RWPE1 (cell line): ENCODE measurements around the gene KRTAP10-6.
"Not testable (repeated sequence)": the region's sequence is repeated elsewhere in the genome, so short reads cannot be mapped to it uniquely, and the experiment has no call there.

Source experiments
- CTCF ChIA-PET: fragments of 350-600 bp; sonication (Branson Sonifier 250); formaldehyde crosslinking; extraction: SDS; loops from one replicate; lab custom pipeline; 2021; lab: Yijun Ruan, JAX
- POLR2A ChIA-PET: fragments of 400-600 bp; formaldehyde crosslinking; extraction: SDS; loops from one replicate; lab custom pipeline; 2020; ENCODE audit warnings: antibody characterized with exemption; ENCODE audit not compliant: low non-redundant PET; lab: Yijun Ruan, JAX
- DNase-seq: peaks from one replicate; pipeline ENCODE4 v3.0.0; 2012; ENCODE audit warnings: low spot score
- H3K27ac ChIP-seq: fragments of 450-650 bp; 2 replicates; pipeline ENCODE4 v1.5.1; 2017
- CTCF ChIP-seq: fragments of 450-650 bp; conservative IDR thresholded peaks from 2 replicates; pipeline ENCODE4 v1.5.1; 2017; ENCODE audit warnings: low read depth, mild to moderate bottlenecking

KRTAP10-6 gene

GRCh38 chr21:44606495-44606894 is 14.2 kb upstream of the KRTAP10-6 start:
- no peak for DNase-seq
- POLR2A ChIA-PET: no interaction called here
- CTCF ChIA-PET: no interaction called here
- no peak overlapping the region for H3K27ac ChIP-seq
- TF ChIP-seq CTCF: no peak

- POLR2A ChIA-PET: no interaction called here
- H3K27ac ChIP-seq: no peak overlapping the region
- CTCF ChIA-PET: no interaction called here
- no peak for DNase-seq
- no peak for TF ChIP-seq CTCF
These were observed 11.6 kb upstream of the KRTAP10-6 start for GRCh38 chr21:44603911-44604310.

GRCh38 chr21:44603109-44603875 is 11.0 kb upstream of the KRTAP10-6 start:
- ChIA-PET CTCF (no interaction called here), POLR2A (no interaction called here)
- H3K27ac ChIP-seq: no peak overlapping the region
- TF ChIP-seq CTCF: no peak
- DNase-seq: no peak

- ChIA-PET POLR2A (no interaction called here), CTCF (interaction anchor here (0.6 to 0.7 kb wide), 2 partner anchors 44 to 96 kb away, joined by 3 to 4 read pairs; partner anchors contain the start of gene KRTAP10-3)
- H3K27ac ChIP-seq: no peak overlapping the region
- DNase-seq: no peak
- no peak for TF ChIP-seq CTCF
These were observed 10.2 kb upstream of the KRTAP10-6 start for GRCh38 chr21:44602463-44602850.

GRCh38 chr21:44601596-44602462 is 9.5 kb upstream of the KRTAP10-6 start:
- H3K27ac ChIP-seq: no peak overlapping the region
- ChIA-PET CTCF (interaction anchor here (0.6 to 0.7 kb wide), 3 partner anchors 10 to 564 kb away, joined by 3 to 4 read pairs (median 3); no protein-coding TSS in a partner anchor), POLR2A (no interaction called here)
- DNase-seq: no peak
- no peak for TF ChIP-seq CTCF

- CTCF ChIA-PET: interaction anchor here (0.6 kb wide), 1 partner anchor 1140 kb away, joined by 4 read pairs; no protein-coding TSS in a partner anchor
- DNase-seq, POLR2A ChIA-PET, H3K27ac ChIP-seq: not testable (repeated sequence)
These were observed 8.8 kb upstream of the KRTAP10-6 start for GRCh38 chr21:44601091-44601490.

- CTCF ChIA-PET: interaction anchor here (0.6 kb wide), 2 partner anchors 164 to 1140 kb away, joined by 3 to 4 read pairs; no protein-coding TSS in a partner anchor
- H3K27ac ChIP-seq, POLR2A ChIA-PET, DNase-seq: not testable (repeated sequence)
These were observed 8.0 kb upstream of the KRTAP10-6 start, which contains the start of gene KRTAP10-7 for GRCh38 chr21:44600118-44600978. Gene KRTAP10-7 (plus strand): TSS chr21:44600597. CDS start chr21:44600622, 25 bp downstream.
